IMR-90 (cell line): ENCODE data around the gene TTC21A. TPM values are rescaled to one million over a fixed set of nuclear protein-coding genes. Genes with fewer than 3 reads are reported as not detected.

Source experiments
- ATAC-seq: fragments of 200-7000 bp; cut with Tn5 transposase; 2 replicates; pipeline ENCODE4 v1.9.1; 2020; ENCODE audit warnings: low read depth, mild to moderate bottlenecking, moderate library complexity
- BruUV-seq: library from RNA; stranded (reverse); fragments of 400-500 nt; replicated peaks from 2 replicates; lab custom pipeline; 2021; lab: Mats Ljungman, UMichigan
- CTCF ChIA-PET: fragments of 300-600 bp; formaldehyde crosslinking; extraction: SDS; loops from one replicate; lab custom pipeline; 2021; ENCODE audit warnings: antibody characterized with exemption; lab: Yijun Ruan, JAX
- POLR2A ChIA-PET: fragments of 300-600 bp; sonication (Branson Sonifier 250); formaldehyde crosslinking; loops from one replicate; lab custom pipeline; 2022; ENCODE audit warnings: antibody characterized with exemption; ENCODE audit not compliant: unreplicated experiment; lab: Charles Lee
- DNase-seq: peaks from one replicate; pipeline ENCODE4 v3.0.0; 2013
- H2AFZ ChIP-seq: replicated peaks from 2 replicates; pipeline ENCODE3; 2013; ENCODE audit warnings: low read length, mild to moderate bottlenecking; ENCODE audit not compliant: poor library complexity
- H2AK5ac ChIP-seq: 2 replicates; pipeline ENCODE4 v1.6.1; 2013; ENCODE audit warnings: low read depth, low read length, inconsistent platforms
- H2AK9ac ChIP-seq: replicated peaks from 2 replicates; pipeline ENCODE3; 2013; ENCODE audit warnings: mild to moderate bottlenecking, low read depth, low read length, moderate library complexity; ENCODE audit not compliant: poor library complexity
- H2BK120ac ChIP-seq: 2 replicates; pipeline ENCODE4 v1.6.1; 2013; ENCODE audit warnings: low read depth, low read length, inconsistent platforms
- H2BK15ac ChIP-seq: 3 replicates; pipeline ENCODE4 v1.6.1; 2013; ENCODE audit warnings: low read depth, low read length, inconsistent platforms
- H2BK20ac ChIP-seq: 2 replicates; pipeline ENCODE4 v1.6.1; 2013; ENCODE audit warnings: low read depth, mild to moderate bottlenecking, inconsistent platforms, low read length, moderate library complexity
- H2BK5ac ChIP-seq: 2 replicates; pipeline ENCODE4 v1.6.1; 2013; ENCODE audit warnings: mild to moderate bottlenecking, low read depth, low read length, inconsistent platforms; ENCODE audit not compliant: poor library complexity, severe bottlenecking
- H3K14ac ChIP-seq: replicated peaks from 2 replicates; pipeline ENCODE4 v1.6.1; 2013; ENCODE audit warnings: low read depth, low read length, inconsistent platforms
- H3K18ac ChIP-seq: 2 replicates; pipeline ENCODE4 v1.6.1; 2013; ENCODE audit warnings: low read depth, low read length, control low read depth
- H3K23ac ChIP-seq: 2 replicates; pipeline ENCODE4 v1.6.1; 2013; ENCODE audit warnings: low read depth, low read length, inconsistent platforms
- H3K27ac ChIP-seq: 2 replicates; pipeline ENCODE4 v1.5.1; 2013; ENCODE audit warnings: mild to moderate bottlenecking, control low read depth, low read length; ENCODE audit not compliant: insufficient read depth
- H3K27me3 ChIP-seq: 2 replicates; pipeline ENCODE4 v1.6.1; 2013; ENCODE audit warnings: low read length; ENCODE audit not compliant: control insufficient read depth, insufficient read depth
- H3K36me3 ChIP-seq: 2 replicates; pipeline ENCODE4 v1.6.1; 2013; ENCODE audit warnings: low read length, mixed read lengths; ENCODE audit not compliant: control insufficient read depth, insufficient read depth
- H3K4ac ChIP-seq: 2 replicates; pipeline ENCODE4 v1.6.1; 2013; ENCODE audit warnings: low read depth, low read length, inconsistent platforms
- H3K4me1 ChIP-seq: 2 replicates; pipeline ENCODE4 v1.6.1; 2013; ENCODE audit warnings: low read length, mixed read lengths; ENCODE audit not compliant: control insufficient read depth, insufficient read depth
- H3K4me2 ChIP-seq: 2 replicates; pipeline ENCODE4 v1.6.1; 2013; ENCODE audit warnings: low read depth, mild to moderate bottlenecking, control low read depth, low read length, moderate library complexity
- H3K4me3 ChIP-seq: 2 replicates; pipeline ENCODE4 v1.5.1; 2013; ENCODE audit warnings: low read depth, mild to moderate bottlenecking, control low read depth, low read length, moderate library complexity; ENCODE audit not compliant: insufficient read depth
- H3K56ac ChIP-seq: 2 replicates; pipeline ENCODE4 v1.6.1; 2013; ENCODE audit warnings: low read length, inconsistent platforms; ENCODE audit not compliant: insufficient read depth; ENCODE audit errors: extremely low read depth
- H3K79me1 ChIP-seq, 2 experiments: 2 replicates each; pipeline ENCODE4 v1.6.1; 2013; ENCODE audit warnings: low read length in 2 of 2, inconsistent platforms in 1 of 2, low read depth in 1 of 2
- H3K9ac ChIP-seq: 2 replicates; pipeline ENCODE4 v1.6.1; 2013; ENCODE audit warnings: low read depth, low read length, control low read depth
- H3K9me1 ChIP-seq: 2 replicates; pipeline ENCODE4 v1.6.1; 2013; ENCODE audit warnings: low read length, inconsistent platforms; ENCODE audit not compliant: insufficient read depth
- H3K9me3 ChIP-seq: 2 replicates; pipeline ENCODE4 v1.6.1; 2013; ENCODE audit warnings: low read length; ENCODE audit not compliant: control insufficient read depth, insufficient read depth
- H4K20me1 ChIP-seq: 2 replicates; pipeline ENCODE4 v1.6.1; 2013; ENCODE audit warnings: low read length, inconsistent platforms; ENCODE audit not compliant: insufficient read depth
- H4K5ac ChIP-seq: 2 replicates; pipeline ENCODE4 v1.6.1; 2013; ENCODE audit warnings: mild to moderate bottlenecking, low read depth, low read length, control low read depth
- H4K8ac ChIP-seq, 2 experiments: 2 replicates each; pipeline ENCODE4 v1.6.1; 2013; ENCODE audit warnings: low read depth in 2 of 2, low read length in 2 of 2, control low read depth in 1 of 2, inconsistent platforms in 1 of 2
- H4K91ac ChIP-seq: 2 replicates; pipeline ENCODE4 v1.6.1; 2013; ENCODE audit warnings: low read depth, low read length, inconsistent platforms; ENCODE audit not compliant: insufficient read depth
- BHLHE40 ChIP-seq: fragments of 150-350 bp; IDR thresholded peaks from 2 replicates; pipeline ENCODE4 v1.6.1; 2016; ENCODE audit warnings: mild to moderate bottlenecking, low read depth, low read length
- CEBPB ChIP-seq: IDR thresholded peaks from 2 replicates; pipeline ENCODE4 v1.6.1; 2012; ENCODE audit warnings: low read depth, low read length, improper control_type of control experiment
- CHD1 ChIP-seq: IDR thresholded peaks from 2 replicates; pipeline ENCODE4 v1.6.1; 2012; ENCODE audit warnings: low read depth, low read length, improper control_type of control experiment
- CTCF ChIP-seq: conservative IDR thresholded peaks from 2 replicates; pipeline ENCODE4 v1.5.1; 2012; ENCODE audit warnings: mild to moderate bottlenecking, low read depth, low read length, improper control_type of control experiment
- ELK1 ChIP-seq: fragments of 150-350 bp; IDR thresholded peaks from 2 replicates; pipeline ENCODE4 v1.6.1; 2016; ENCODE audit warnings: low read depth, mild to moderate bottlenecking, low read length, moderate library complexity, borderline replicate concordance
- FOS ChIP-seq: fragments of 150-350 bp; IDR thresholded peaks from 2 replicates; pipeline ENCODE4 v1.6.1; 2016; ENCODE audit warnings: low read depth, low read length
- MAFK ChIP-seq: IDR thresholded peaks from 2 replicates; pipeline ENCODE4 v1.6.1; 2012; ENCODE audit warnings: low read depth, low read length, improper control_type of control experiment
- MAZ ChIP-seq: IDR thresholded peaks from 2 replicates; pipeline ENCODE4 v1.6.1; 2012; ENCODE audit warnings: low read depth, mild to moderate bottlenecking, low read length, improper control_type of control experiment, moderate library complexity, borderline replicate concordance
- MXI1 ChIP-seq: IDR thresholded peaks from 2 replicates; pipeline ENCODE4 v1.6.1; 2012; ENCODE audit warnings: low read depth, mild to moderate bottlenecking, low read length, moderate library complexity, borderline replicate concordance
- NFE2L2 ChIP-seq: fragments of 150-350 bp; IDR thresholded peaks from 2 replicates; pipeline ENCODE4 v1.6.1; 2016; ENCODE audit warnings: low read depth, mild to moderate bottlenecking, low read length
- POLR2A ChIP-seq: IDR thresholded peaks from 2 replicates; pipeline ENCODE4 v1.6.1; 2012; ENCODE audit warnings: mild to moderate bottlenecking, low read depth, low read length
- RAD21 ChIP-seq: IDR thresholded peaks from 2 replicates; pipeline ENCODE4 v1.6.1; 2012; ENCODE audit warnings: low read length, improper control_type of control experiment
- RCOR1 ChIP-seq: IDR thresholded peaks from 2 replicates; pipeline ENCODE4 v1.6.1; 2012; ENCODE audit warnings: mild to moderate bottlenecking, low read length, improper control_type of control experiment; ENCODE audit not compliant: insufficient replicate concordance
- RFX5 ChIP-seq: IDR thresholded peaks from 2 replicates; pipeline ENCODE4 v1.8.0; 2012; ENCODE audit warnings: low read depth, mild to moderate bottlenecking, low read length, moderate library complexity
- SMC3 ChIP-seq: fragments of 150-350 bp; IDR thresholded peaks from 2 replicates; pipeline ENCODE4 v1.6.1; 2016; ENCODE audit warnings: low read depth, mild to moderate bottlenecking, antibody characterized with exemption, low read length, moderate library complexity
- USF2 ChIP-seq: fragments of 150-350 bp; IDR thresholded peaks from 2 replicates; pipeline ENCODE4 v1.6.1; 2017; ENCODE audit warnings: mild to moderate bottlenecking, antibody characterized with exemption, low read length, low read depth
- WGBS, 2 experiments: methylation state at CpG; one replicate each; pipeline versions ENCODE4 v1.1.5 to v1.1.7; 2013; ENCODE audit warnings: missing lambda C conversion rate in 2 of 2; ENCODE audit not compliant: insufficient read length in 1 of 2; ENCODE audit errors: extremely low coverage in 2 of 2; 5-methylcytosine and 5-hydroxymethylcytosine counted together
- dilution Hi-C: fragments of 300-500 bp; cut with HindIII; formaldehyde crosslinking; loops from one replicate; pipeline ENCODE4 v1.14.3; 2018; ENCODE audit warnings: low sequenced_read_pairs; ENCODE audit not compliant: unreplicated experiment
- in situ Hi-C: fragments of 300-500 bp; cut with MboI; formaldehyde crosslinking; loops from 3 replicates; pipeline ENCODE4 v1.14.3; 2019; ENCODE audit warnings: low sequenced_read_pairs, inconsistent platforms, mixed read lengths
- intact Hi-C: fragments of 100-400 bp; cut with micrococcal nuclease; formaldehyde crosslinking; loops from 2 replicates; pipeline ENCODE4 v1.10.0; 2022
- polyA plus RNA-seq, 3 experiments: library from polyadenylated mRNA; depleted of rRNA; stranded (reverse); fragments of >200 nt; gene quantifications; 2 replicates each; pipeline ENCODE4 v1.2.3, GENCODE V29; 2012; ENCODE audit warnings: low replicate concordance in 1 of 3
- total RNA-seq: library from RNA; depleted of rRNA; stranded (reverse); fragments of >200 nt; gene quantifications from 2 replicates; pipeline ENCODE4 v1.2.3, GENCODE V29; 2012

TTC21A gene
- total and polyA plus RNA-seq, 2 of the 4 experiments (the other 2 are of a cell fraction), result 0.90 to 1.8 TPM

- Histone ChIP-seq H3K9me3 (no peaks in the 10 kb centered on the region), H3K56ac (no peak overlapping the region), H2BK5ac (no peak overlapping the region), H3K4me2 (no peak overlapping the region), H3K4me1 (no peaks in the 10 kb centered on the region), H3K27ac (no peak overlapping the region), H2AK9ac (no peak overlapping the region), H3K9ac (no peak overlapping the region), H3K4me3 (no peak overlapping the region), H3K18ac (no peak overlapping the region), H3K36me3 (peaks cover 22% of the 10 kb centered on the region), H3K27me3 (no peaks in the 10 kb centered on the region), H2AK5ac (no peak overlapping the region), H2BK15ac (no peak overlapping the region), H4K20me1 (no peaks in the 10 kb centered on the region), H2BK120ac (no peak overlapping the region), H3K79me1 (no peaks in the 10 kb centered on the region), H4K5ac (no peak overlapping the region), H2AFZ (no peak overlapping the region), H3K23ac (no peak overlapping the region), H3K9me1 (no peaks in the 10 kb centered on the region), H4K8ac (no peak overlapping the region), H3K4ac (no peak overlapping the region), H3K14ac (no peak overlapping the region), H2BK20ac (no peak overlapping the region), H4K91ac (no peak overlapping the region)
- in situ Hi-C loops (no loop called here), dilution Hi-C loops (no loop called here), intact Hi-C loops (no loop called here)
- no TSS peak for BruUV-seq
- ChIA-PET CTCF (no interaction called here), POLR2A (no interaction called here)
- ATAC-seq, result no peak
- no peak for TF ChIP-seq BHLHE40
- TF ChIP-seq MXI1, result no peak
- no peak for TF ChIP-seq ELK1
- no peak for TF ChIP-seq CTCF
- TF ChIP-seq MAFK, result no peak
- no peak for TF ChIP-seq RFX5
- no peak for TF ChIP-seq CHD1
- TF ChIP-seq RAD21, result no peak
- no peak for TF ChIP-seq NFE2L2
- TF ChIP-seq USF2, result no peak
- TF ChIP-seq SMC3, result no peak
- TF ChIP-seq FOS, result no peak
- TF ChIP-seq CEBPB, result no peak
- TF ChIP-seq MAZ, result no peak
- TF ChIP-seq POLR2A, result no peak
- TF ChIP-seq RCOR1, result no peak
- DNase-seq, result no peak
- WGBS, 2 experiments, result no CpG with 5 or more reads among the region's 10 CpGs
Observed at GRCh38 chr3:39075910-39076309, 31.6 kb upstream of the TTC21A start.
